Measurements from ENCODE around the gene MAIP1.

Gene MAIP1

GRCh38 chr2:199966976-199967375, 11.6 kb downstream of the MAIP1 start:
- H3K4me3 Mint-ChIP-seq = no peak overlapping the region
- DNase-seq (ENCODE audit: low spot score) = no peak
- no peaks in the 10 kb centered on the region for H3K9me3 Mint-ChIP-seq
- H3K36me3 Mint-ChIP-seq (ENCODE audit: low read depth) = peaks cover 30% of the 10 kb centered on the region
- H3K27ac Mint-ChIP-seq = no peak overlapping the region
- peaks cover 4% of the 10 kb centered on the region for H3K4me1 Mint-ChIP-seq (ENCODE audit: low read depth)
- H3K27me3 Mint-ChIP-seq (ENCODE audit: low read depth) = no peaks in the 10 kb centered on the region

GRCh38 chr2:199968126-199968525, 12.7 kb downstream of the MAIP1 start:
- Mint-ChIP-seq H3K36me3 (ENCODE audit: low read depth) (peaks cover 24% of the 10 kb centered on the region), H3K27ac (no peak overlapping the region)

GRCh38 chr2:199972088-199972626, 16.8 kb downstream of the MAIP1 start:
- no peak overlapping the region for H3K4me3 Mint-ChIP-seq
- H3K4me1 Mint-ChIP-seq (ENCODE audit: low read depth) = peaks cover 1% of the 10 kb centered on the region
- H3K36me3 Mint-ChIP-seq (ENCODE audit: low read depth) = peaks cover 5% of the 10 kb centered on the region
- no peak overlapping the region for H3K27ac Mint-ChIP-seq
- DNase-seq (ENCODE audit: low spot score) = no peak
- no peaks in the 10 kb centered on the region for H3K27me3 Mint-ChIP-seq (ENCODE audit: low read depth)
- H3K9me3 Mint-ChIP-seq = no peaks in the 10 kb centered on the region

More at GRCh38 chr2:199968126-199968525, 12.7 kb downstream of the MAIP1 start:
- Mint-ChIP-seq H3K27me3 (ENCODE audit: low read depth) (no peaks in the 10 kb centered on the region), H3K9me3 (no peaks in the 10 kb centered on the region), H3K4me1 (ENCODE audit: low read depth) (no peaks in the 10 kb centered on the region), H3K4me3 (no peak overlapping the region)
- no peak for DNase-seq (ENCODE audit: low spot score)

GRCh38 chr2:199973703-199974102, 18.3 kb downstream of the MAIP1 start:
- DNase-seq (ENCODE audit: low spot score) = no peak
- Mint-ChIP-seq H3K27ac (no peak overlapping the region), H3K4me3 (no peak overlapping the region), H3K4me1 (ENCODE audit: low read depth) (peaks cover 14% of the 10 kb centered on the region), H3K36me3 (ENCODE audit: low read depth) (no peaks in the 10 kb centered on the region), H3K27me3 (ENCODE audit: low read depth) (no peaks in the 10 kb centered on the region), H3K9me3 (no peaks in the 10 kb centered on the region)

GRCh38 chr2:199975273-199975895, 20.0 kb downstream of the MAIP1 start:
- no peak overlapping the region for H3K4me3 Mint-ChIP-seq
- DNase-seq (ENCODE audit: low spot score) = no peak
- H3K27ac Mint-ChIP-seq = no peak overlapping the region
- no peaks in the 10 kb centered on the region for H3K36me3 Mint-ChIP-seq (ENCODE audit: low read depth)
- no peaks in the 10 kb centered on the region for H3K27me3 Mint-ChIP-seq (ENCODE audit: low read depth)
- no peaks in the 10 kb centered on the region for H3K9me3 Mint-ChIP-seq
- H3K4me1 Mint-ChIP-seq (ENCODE audit: low read depth) = peaks cover 20% of the 10 kb centered on the region

- peaks cover 2% of the 10 kb centered on the region for H3K27me3 Mint-ChIP-seq (ENCODE audit: low read depth)
- peaks cover 20% of the 10 kb centered on the region for H3K4me1 Mint-ChIP-seq (ENCODE audit: low read depth)
- no peaks in the 10 kb centered on the region for H3K36me3 Mint-ChIP-seq (ENCODE audit: low read depth)
- peak; percentile 72 for DNase-seq (ENCODE audit: low spot score)
- no peaks in the 10 kb centered on the region for H3K9me3 Mint-ChIP-seq
- H3K4me3 Mint-ChIP-seq = no peak overlapping the region
- H3K27ac Mint-ChIP-seq = no peak overlapping the region
These were observed 22.6 kb downstream of the MAIP1 start for GRCh38 chr2:199977984-199978415.

GRCh38 chr2:199979398-199979797, 24.0 kb downstream of the MAIP1 start:
- no peaks in the 10 kb centered on the region for H3K36me3 Mint-ChIP-seq (ENCODE audit: low read depth)
- H3K4me1 Mint-ChIP-seq (ENCODE audit: low read depth) = peaks cover 19% of the 10 kb centered on the region
- H3K9me3 Mint-ChIP-seq = no peaks in the 10 kb centered on the region
- no peak overlapping the region for H3K27ac Mint-ChIP-seq
- H3K4me3 Mint-ChIP-seq = no peak overlapping the region
- DNase-seq (ENCODE audit: low spot score) = no peak
- H3K27me3 Mint-ChIP-seq (ENCODE audit: low read depth) = peaks cover 2% of the 10 kb centered on the region

- Mint-ChIP-seq H3K36me3 (ENCODE audit: low read depth) (no peaks in the 10 kb centered on the region), H3K27ac (peak overlapping the region; percentile 38), H3K9me3 (no peaks in the 10 kb centered on the region), H3K4me3 (peak overlapping the region; percentile 8), H3K4me1 (ENCODE audit: low read depth) (peaks cover 19% of the 10 kb centered on the region), H3K27me3 (ENCODE audit: low read depth) (peaks cover 2% of the 10 kb centered on the region)
- DNase-seq (ENCODE audit: low spot score) = peak; percentile 67
These were observed 24.6 kb downstream of the MAIP1 start for GRCh38 chr2:199979832-199980628.

GRCh38 chr2:199982126-199982843, 26.9 kb downstream of the MAIP1 start:
- no peak for DNase-seq (ENCODE audit: low spot score)
- peaks cover 23% of the 10 kb centered on the region for H3K4me1 Mint-ChIP-seq (ENCODE audit: low read depth)
- no peak overlapping the region for H3K4me3 Mint-ChIP-seq
- peaks cover 2% of the 10 kb centered on the region for H3K27me3 Mint-ChIP-seq (ENCODE audit: low read depth)
- no peak overlapping the region for H3K27ac Mint-ChIP-seq
- no peaks in the 10 kb centered on the region for H3K9me3 Mint-ChIP-seq
- H3K36me3 Mint-ChIP-seq (ENCODE audit: low read depth) = no peaks in the 10 kb centered on the region

GRCh38 chr2:199983534-199983933, 28.2 kb downstream of the MAIP1 start:
- H3K4me3 Mint-ChIP-seq = no peak overlapping the region
- no peaks in the 10 kb centered on the region for H3K36me3 Mint-ChIP-seq (ENCODE audit: low read depth)
- H3K9me3 Mint-ChIP-seq = no peaks in the 10 kb centered on the region
- DNase-seq (ENCODE audit: low spot score) = no peak
- peaks cover 13% of the 10 kb centered on the region for H3K4me1 Mint-ChIP-seq (ENCODE audit: low read depth)
- H3K27ac Mint-ChIP-seq = no peak overlapping the region
- H3K27me3 Mint-ChIP-seq (ENCODE audit: low read depth) = peaks cover 2% of the 10 kb centered on the region

- Mint-ChIP-seq H3K9me3 (no peaks in the 10 kb centered on the region), H3K4me1 (ENCODE audit: low read depth) (peaks cover 7% of the 10 kb centered on the region), H3K36me3 (ENCODE audit: low read depth) (no peaks in the 10 kb centered on the region), H3K27ac (no peak overlapping the region), H3K4me3 (no peak overlapping the region), H3K27me3 (ENCODE audit: low read depth) (peaks cover 2% of the 10 kb centered on the region)
- DNase-seq (ENCODE audit: low spot score) = no peak
These were observed 28.8 kb downstream of the MAIP1 start for GRCh38 chr2:199984159-199984558.

GRCh38 chr2:199984755-199985154, 29.4 kb downstream of the MAIP1 start:
- H3K4me1 Mint-ChIP-seq (ENCODE audit: low read depth) = peaks cover 7% of the 10 kb centered on the region
- peaks cover 2% of the 10 kb centered on the region for H3K27me3 Mint-ChIP-seq (ENCODE audit: low read depth)
- H3K9me3 Mint-ChIP-seq = no peaks in the 10 kb centered on the region
- no peak overlapping the region for H3K4me3 Mint-ChIP-seq
- H3K27ac Mint-ChIP-seq = no peak overlapping the region
- no peak for DNase-seq (ENCODE audit: low spot score)
- H3K36me3 Mint-ChIP-seq (ENCODE audit: low read depth) = no peaks in the 10 kb centered on the region

GRCh38 chr2:199985625-199986207, 30.3 kb downstream of the MAIP1 start:
- H3K4me1 Mint-ChIP-seq (ENCODE audit: low read depth) = peaks cover 5% of the 10 kb centered on the region
- peaks cover 2% of the 10 kb centered on the region for H3K27me3 Mint-ChIP-seq (ENCODE audit: low read depth)
- H3K9me3 Mint-ChIP-seq = no peaks in the 10 kb centered on the region
- no peaks in the 10 kb centered on the region for H3K36me3 Mint-ChIP-seq (ENCODE audit: low read depth)
- H3K4me3 Mint-ChIP-seq = no peak overlapping the region
- H3K27ac Mint-ChIP-seq = no peak overlapping the region
- peak; percentile 54 for DNase-seq (ENCODE audit: low spot score)
